H1 (cell line): ENCODE data around the gene MRPL45. TPM values are rescaled to one million over a fixed set of nuclear protein-coding genes. Genes with fewer than 3 reads are reported as not detected.

Experiments
- BACH1 ChIP-seq: IDR thresholded peaks from 2 replicates; pipeline ENCODE4 v1.6.1; 2012; ENCODE audit warnings: low read length, improper control_type of control experiment
- CHD7 ChIP-seq: fragments of 300-600 bp; sonication (generic); IDR thresholded peaks from 2 replicates; pipeline ENCODE4 v1.7.1; 2012; ENCODE audit warnings: low read length, moderate library complexity, mild to moderate bottlenecking, inconsistent platforms; ENCODE audit not compliant: insufficient replicate concordance
- CTBP2 ChIP-seq: IDR thresholded peaks from 2 replicates; pipeline ENCODE4 v1.7.0; 2011; ENCODE audit warnings: borderline replicate concordance, mild to moderate bottlenecking, moderate library complexity, mixed read lengths, low read length; ENCODE audit not compliant: insufficient read depth, insufficient read length
- EZH2 ChIP-seq: fragments of 200-600 bp; sonication (generic); IDR thresholded peaks from 2 replicates; pipeline ENCODE4 v1.7.1; 2012; ENCODE audit warnings: low read depth, mild to moderate bottlenecking, moderate library complexity, low read length, inconsistent platforms; ENCODE audit not compliant: severe bottlenecking
- HDAC6 ChIP-seq: IDR thresholded peaks from one replicate; pipeline ENCODE4 v1.7.1; 2012; ENCODE audit warnings: low read depth, mild to moderate bottlenecking, inconsistent platforms, low read length, moderate library complexity
- KDM1A ChIP-seq: fragments of 200-600, 300-600 bp; sonication (generic); IDR thresholded peaks from 2 replicates; pipeline ENCODE4 v1.7.1; 2016; ENCODE audit warnings: mild to moderate bottlenecking, low read length, borderline replicate concordance
- KDM5A ChIP-seq: fragments of 200-600 bp; IDR thresholded peaks from 2 replicates; pipeline ENCODE4 v1.7.1; 2012; ENCODE audit warnings: mild to moderate bottlenecking, low read length, inconsistent platforms, mixed read lengths
- NANOG ChIP-seq: IDR thresholded peaks from 2 replicates; pipeline ENCODE4 v1.6.1; 2011; ENCODE audit warnings: low read length, low read depth, mild to moderate bottlenecking, inconsistent platforms; ENCODE audit not compliant: insufficient read depth, poor library complexity, severe bottlenecking
- SAP30 ChIP-seq: fragments of 300-600 bp; sonication (generic); IDR thresholded peaks from 2 replicates; pipeline ENCODE4 v1.7.1; 2012; ENCODE audit warnings: low read length, moderate library complexity, mild to moderate bottlenecking, inconsistent platforms; ENCODE audit not compliant: insufficient read depth, insufficient replicate concordance
- SIRT6 ChIP-seq: IDR thresholded peaks from one replicate; pipeline ENCODE4 v1.7.1; 2012; ENCODE audit warnings: low read length, inconsistent platforms
- SRF ChIP-seq: IDR thresholded peaks from 2 replicates; pipeline ENCODE4 v1.6.1; 2011; ENCODE audit warnings: mild to moderate bottlenecking, low read depth, low read length, moderate library complexity
- TCF12 ChIP-seq: IDR thresholded peaks from 2 replicates; pipeline ENCODE4 v1.6.1; 2011; ENCODE audit warnings: low read depth, mild to moderate bottlenecking, low read length
- polyA plus RNA-seq, 7 experiments: library from polyadenylated mRNA; depleted of rRNA in 3 of 7; stranded (reverse) in 5 of 7; unstranded in 2 of 7; fragments of >200 nt in 5 of 7; fragments of 200-250 nt in 2 of 7; gene quantifications; 1 replicate in 5 of 7; 2 replicates in 1 of 7; 4 replicates in 1 of 7; pipeline versions ENCODE4 v1.2.1 to v1.2.3, GENCODE V29; 2011 to 2013; ENCODE audit warnings: missing spikeins in 2 of 7, mixed read lengths in 2 of 7
- total RNA-seq: library from RNA; stranded (reverse); fragmentation: NEBNext Ultra II Directional; extraction: Animal tissue kit (Norgen Biotek cat#: 25700); gene quantifications from 2 replicates; pipeline ENCODE4 v1.2.1, GENCODE V29; 2021

MRPL45 gene
- total and polyA plus RNA-seq, 2 of the 8 experiments (the other 6 are each of a cell fraction or from before 2014, with no cell fraction given): 65.6 to 71.7 TPM

GRCh38 chr17:38322897-38323296 is 25.9 kb downstream of the MRPL45 start (continued):
- TF ChIP-seq CHD7 (no peak), BACH1 (no peak), EZH2 (no peak), CTBP2 (no peak), SRF (no peak), SIRT6 (no peak), KDM5A (no peak), KDM1A (no peak), HDAC6 (no peak), SAP30 (no peak), NANOG (no peak), TCF12 (no peak)
